ENCODE results near the gene MID1IP1. TPM values are rescaled to one million over a fixed set of nuclear protein-coding genes. Genes with fewer than 3 reads are reported as not detected.
A peak's percentile ranks its signal among the peaks of the same experiment; 100 is the strongest.

The MID1IP1 gene
- 10 to 100 TPM; 16.2 to 25.2 (median 20.7) TPM for polyA plus RNA-seq (ENCODE audit: insufficient read length in 4 of 4)

GRCh38 chrX:38800981-38801845, at the start of gene MID1IP1:
MID1IP1 (plus strand) TSS chrX:38801459; CDS start chrX:38804947, 3,488 bp downstream.
- peak; percentile 76 to 82 (median 80) for DNase-seq (ENCODE audit: low read depth in 4 of 4, low spot score in 3 of 4)

- DNase-seq (ENCODE audit: low read depth in 4 of 4, low spot score in 3 of 4): peak in 1 of 4 donors; percentile 39
These were observed 47.0 kb upstream of the MID1IP1 start for GRCh38 chrX:38754102-38754790.

GRCh38 chrX:38754818-38755718, 46.2 kb upstream of the MID1IP1 start:
- DNase-seq (ENCODE audit: low read depth in 4 of 4, low spot score in 3 of 4): no peak

GRCh38 chrX:38760883-38761282, 40.4 kb upstream of the MID1IP1 start:
- DNase-seq (ENCODE audit: low read depth in 4 of 4, low spot score in 3 of 4): no peak

- peak in 1 of 4 donors; percentile 4 for DNase-seq (ENCODE audit: low read depth in 4 of 4, low spot score in 3 of 4)
These were observed 33.2 kb upstream of the MID1IP1 start for GRCh38 chrX:38768079-38768478.

- no peak for DNase-seq (ENCODE audit: low read depth in 4 of 4, low spot score in 3 of 4)
These were observed 31.1 kb upstream of the MID1IP1 start for GRCh38 chrX:38770152-38770551.

- no peak for DNase-seq (ENCODE audit: low read depth in 4 of 4, low spot score in 3 of 4)
These were observed 27.0 kb upstream of the MID1IP1 start for GRCh38 chrX:38774249-38774648.

GRCh38 chrX:38796946-38797345, 4.3 kb upstream of the MID1IP1 start:
- DNase-seq (ENCODE audit: low read depth in 4 of 4, low spot score in 3 of 4): no peak

GRCh38 chrX:38798956-38799355, 2.3 kb upstream of the MID1IP1 start:
- DNase-seq (ENCODE audit: low read depth in 4 of 4, low spot score in 3 of 4): no peak

- DNase-seq (ENCODE audit: low read depth in 4 of 4, low spot score in 3 of 4): no peak
These were observed 1.2 kb upstream of the MID1IP1 start for GRCh38 chrX:38799995-38800580.

- no peak for DNase-seq (ENCODE audit: low read depth in 4 of 4, low spot score in 3 of 4)
These were observed 2.0 kb downstream of the MID1IP1 start for GRCh38 chrX:38803243-38803587.

GRCh38 chrX:38803588-38804431, 2.6 kb downstream of the MID1IP1 start:
- DNase-seq (ENCODE audit: low read depth in 4 of 4, low spot score in 3 of 4): peak in 1 of 4 donors; percentile 39

GRCh38 chrX:38804432-38804681, 3.1 kb downstream of the MID1IP1 start:
- no peak for DNase-seq (ENCODE audit: low read depth in 4 of 4, low spot score in 3 of 4)

- no peak for DNase-seq (ENCODE audit: low read depth in 4 of 4, low spot score in 3 of 4)
These were observed 3.6 kb downstream of the MID1IP1 start for GRCh38 chrX:38804682-38805431.

- no peak for DNase-seq (ENCODE audit: low read depth in 4 of 4, low spot score in 3 of 4)
These were observed 4.5 kb downstream of the MID1IP1 start for GRCh38 chrX:38805432-38806389.

- DNase-seq (ENCODE audit: low read depth in 4 of 4, low spot score in 3 of 4): no peak
These were observed 5.8 kb downstream of the MID1IP1 start for GRCh38 chrX:38806875-38807621.

GRCh38 chrX:38807873-38808272, 6.6 kb downstream of the MID1IP1 start:
- no peak for DNase-seq (ENCODE audit: low read depth in 4 of 4, low spot score in 3 of 4)

Measured in right renal pelvis (tissue), 4 donors.